GM12878 (cell line): ENCODE results near the gene CDR2L. TPM values are rescaled to one million over a fixed set of nuclear protein-coding genes. Genes with fewer than 3 reads are reported as not detected.

Source experiments
- ATAC-seq: fragments of 200-7000 bp; cut with Tn5 transposase; 3 replicates; pipeline ENCODE4 v1.9.1; 2020; ENCODE audit warnings: mild to moderate bottlenecking, moderate library complexity
- BruUV-seq: library from RNA; stranded (reverse); fragments of 400-500 nt; replicated peaks from 2 replicates; lab custom pipeline; 2021; lab: Mats Ljungman, UMichigan
- CTCF ChIA-PET: fragments of 300-600 bp; sonication (Branson Sonifier 250); formaldehyde crosslinking; extraction: SDS; loops from one replicate; lab custom pipeline; 2021; ENCODE audit warnings: inconsistent platforms; lab: Yijun Ruan, JAX
- POLR2A ChIA-PET: fragments of 350-600 bp; formaldehyde crosslinking; extraction: SDS; loops from one replicate; lab custom pipeline; 2021; ENCODE audit warnings: inconsistent platforms; lab: Charles Lee
- RAD21 ChIA-PET: fragments of 300-600 bp; sonication (Branson Sonifier 250); formaldehyde crosslinking; loops from one replicate; lab custom pipeline; 2023; ENCODE audit warnings: antibody characterized with exemption; ENCODE audit not compliant: unreplicated experiment; lab: Charles Lee
- SMC1A ChIA-PET: fragments of 300-600 bp; sonication (Branson Sonifier 250); formaldehyde crosslinking; loops from one replicate; lab custom pipeline; 2023; ENCODE audit not compliant: unreplicated experiment, uncharacterized antibody; lab: Charles Lee
- DNase-seq: peaks from one replicate; pipeline ENCODE4 v3.0.0-alpha.2; 2011; ENCODE audit warnings: low read depth, low spot score
- FAIRE-seq: peaks from 3 replicates; lab custom pipeline; 2011; peaks lifted over from hg19 to GRCh38; lab: Jason Lieb, UNC
- H2AFZ ChIP-seq: 2 replicates; pipeline ENCODE4 v1.6.0; 2011; ENCODE audit warnings: low read depth, low read length, control low read depth; ENCODE audit not compliant: control insufficient read depth
- H3K27ac ChIP-seq: 2 replicates; pipeline ENCODE4 v1.5.1; 2011; ENCODE audit warnings: control low read depth; ENCODE audit not compliant: control insufficient read depth, insufficient read depth
- H3K27me3 ChIP-seq, 2 experiments: replicated peaks in 1 of 2; 2 replicates each; pipeline versions ENCODE4 v1.6.0 to v1.6.1; 2011; ENCODE audit warnings: low read length in 1 of 2; ENCODE audit not compliant: control insufficient read depth in 2 of 2, insufficient read depth in 2 of 2
- H3K36me3 ChIP-seq, 2 experiments: 2 replicates each; pipeline ENCODE4 v1.5.1; 2011; ENCODE audit warnings: low read length in 1 of 2; ENCODE audit not compliant: control insufficient read depth in 2 of 2, insufficient read depth in 2 of 2
- H3K4me1 ChIP-seq: 2 replicates; pipeline ENCODE4 v1.6.1; 2011; ENCODE audit warnings: mild to moderate bottlenecking, low read length, moderate library complexity, mixed read lengths; ENCODE audit not compliant: control insufficient read depth, insufficient read depth
- H3K4me2 ChIP-seq: 2 replicates; pipeline ENCODE4 v1.6.0; 2011; ENCODE audit warnings: control low read depth; ENCODE audit not compliant: control insufficient read depth, insufficient read depth
- H3K4me3 ChIP-seq: fragments of 200-600 bp; sonication (generic); 2 replicates; pipeline ENCODE4 v1.5.1; 2016
- H3K79me2 ChIP-seq: 2 replicates; pipeline ENCODE4 v1.6.0; 2011; ENCODE audit warnings: low read length; ENCODE audit not compliant: control insufficient read depth, insufficient read depth
- H3K9ac ChIP-seq: 2 replicates; pipeline ENCODE4 v1.8.0; 2011; ENCODE audit warnings: low read length, control low read depth, mixed read lengths; ENCODE audit not compliant: control insufficient read depth, insufficient read depth
- H3K9me3 ChIP-seq: replicated peaks from 3 replicates; pipeline ENCODE4 v1.5.1; 2011; ENCODE audit warnings: mild to moderate bottlenecking, low read length; ENCODE audit not compliant: control insufficient read depth, insufficient read depth
- H4K20me1 ChIP-seq: 2 replicates; pipeline ENCODE4 v1.6.0; 2011; ENCODE audit not compliant: control insufficient read depth, insufficient read depth
- ATF2 ChIP-seq: IDR thresholded peaks from 2 replicates; pipeline ENCODE4 v1.6.1; 2012; ENCODE audit warnings: low read length, inconsistent platforms
- CBX3 ChIP-seq: fragments of 200-600 bp; sonication (generic); IDR thresholded peaks from 2 replicates; pipeline ENCODE4 v1.6.1; 2016; ENCODE audit warnings: low read depth, borderline replicate concordance
- MTA2 ChIP-seq: fragments of 450-650 bp; IDR thresholded peaks from 2 replicates; pipeline ENCODE4 v1.6.1; 2016; ENCODE audit warnings: low read depth, mild to moderate bottlenecking, moderate library complexity
- POU2F2 ChIP-seq: IDR thresholded peaks from 3 replicates; pipeline ENCODE4 v1.6.1; 2011; ENCODE audit warnings: low read depth, mild to moderate bottlenecking, low read length, borderline replicate concordance
- RFX5 ChIP-seq: IDR thresholded peaks from 2 replicates; pipeline ENCODE4 v1.6.1; 2011; ENCODE audit warnings: low read depth, low read length, improper control_type of control experiment
- TCF12 ChIP-seq: IDR thresholded peaks from 2 replicates; pipeline ENCODE4 v1.6.1; 2011; ENCODE audit warnings: low read depth, mild to moderate bottlenecking, low read length
- TCF7 ChIP-seq: IDR thresholded peaks from 2 replicates; pipeline ENCODE4 v1.6.1; 2014; ENCODE audit warnings: antibody characterized with exemption, borderline replicate concordance
- ZZZ3 ChIP-seq: IDR thresholded peaks from 2 replicates; pipeline ENCODE4 v1.6.1; 2011; ENCODE audit warnings: low read depth; ENCODE audit not compliant: control insufficient read depth, insufficient read length
- WGBS: methylation state at CpG from one replicate; pipeline ENCODE4 v1.1.6; 2016; ENCODE audit warnings: low lambda C conversion rate; ENCODE audit not compliant: insufficient replicate concordance, insufficient coverage; ENCODE audit errors: missing lambda C conversion rate; 5-methylcytosine and 5-hydroxymethylcytosine counted together
- in situ Hi-C: fragments of 300-500 bp; cut with MboI; formaldehyde crosslinking; loops from 9 replicates; pipeline ENCODE4 v1.14.3; 2018; ENCODE audit warnings: mixed read lengths
- intact Hi-C: fragments of 100-400 bp; cut with micrococcal nuclease; formaldehyde crosslinking; loops from one replicate; pipeline ENCODE4 v1.14.2; 2022; ENCODE audit not compliant: unreplicated experiment
- polyA plus RNA-seq, 11 experiments: library from polyadenylated mRNA; depleted of rRNA in 4 of 11; unstranded in 6 of 11; stranded (reverse) in 5 of 11; fragments of >200 nt; fragmentation: Nextera tagmentation in 4 of 11; fragmentation: Illumina TruSeq in 1 of 11; extraction: Ambion mirVana in 4 of 11; extraction: Trizol in 1 of 11; gene quantifications; 1 replicate in 1 of 11; 2 replicates in 10 of 11; pipeline versions ENCODE4 v1.2.1 to v1.2.3, GENCODE V29; 2011 to 2016; ENCODE audit warnings: inconsistent platforms in 2 of 11, missing spikeins in 2 of 11, low read depth in 1 of 11
- total RNA-seq, 4 experiments: library from RNA; depleted of rRNA in 3 of 4; stranded (reverse); fragments of >200 nt in 3 of 4; fragmentation: Illumina TruSeq in 1 of 4; extraction: Trizol in 1 of 4; gene quantifications; 2 replicates each; pipeline versions ENCODE4 v1.2.1 to v1.2.3, GENCODE V29; 2013 to 2021

The CDR2L gene
- total and polyA plus RNA-seq, 10 of the 15 experiments (the other 5 are each of a cell fraction or from before 2014, with no cell fraction given), result 0.03 to 0.18 (median 0.04) TPM; not detected in 6

- no peak for TF ChIP-seq ATF2
- TF ChIP-seq ZZZ3, result no peak
- TF ChIP-seq MTA2, result no peak
- no peak for TF ChIP-seq CBX3
- TF ChIP-seq RFX5, result no peak
Measured at GRCh38 chr17:74941128-74941725, 46.2 kb upstream of the CDR2L start (continued).

GRCh38 chr17:74943808-74944522 lies 43.5 kb upstream of the CDR2L start:
- FAIRE-seq, result no peak
- RAD21 ChIA-PET, result interaction anchor here (1.3 kb wide), 1 partner anchor 18 kb away, joined by 4 read pairs; no protein-coding TSS in a partner anchor
- SMC1A ChIA-PET, result no interaction called here

More at GRCh38 chr17:74943808-74944522, 43.5 kb upstream of the CDR2L start:
- no peak overlapping the region for H3K9ac ChIP-seq
- ATAC-seq, result no peak
- no peak overlapping the region for H2AFZ ChIP-seq
- CTCF ChIA-PET, result interaction anchor here (1.0 to 2.9 kb wide), 4 partner anchors 14 to 81 kb away, joined by 3 to 15 read pairs (median 4); no protein-coding TSS in a partner anchor
- no peak overlapping the region for H3K4me2 ChIP-seq
- DNase-seq, result no peak
- in situ Hi-C loops (no loop called here), intact Hi-C loops (no loop called here)
- no peaks in the 10 kb centered on the region for H3K79me2 ChIP-seq
- H3K36me3 ChIP-seq, result no peaks in the 10 kb centered on the region
- H3K27me3 ChIP-seq, result no peaks in the 10 kb centered on the region; a peak in 1 of 4 replicates
- no TSS peak for BruUV-seq
- POLR2A ChIA-PET, result no interaction called here
- no peaks in the 10 kb centered on the region for H4K20me1 ChIP-seq
- H3K4me3 ChIP-seq, result no peak overlapping the region
- H3K9me3 ChIP-seq, result no peaks in the 10 kb centered on the region
- WGBS, result 84% methylated on average over 13 of the region's 13 CpGs
- no peak for TF ChIP-seq TCF7
- no peak for TF ChIP-seq POU2F2
- TF ChIP-seq TCF12, result no peak
- no peak overlapping the region for H3K27ac ChIP-seq
- peaks cover 6% of the 10 kb centered on the region; the same call in 1 of the 2 replicates for H3K4me1 ChIP-seq
